HCT116 (cell line): ENCODE data around the gene LYPD6. TPM values are rescaled to one million over a fixed set of nuclear protein-coding genes. Genes with fewer than 3 reads are reported as not detected.

Source experiments
- ATAC-seq: fragments of 200-7000 bp; cut with Tn5 transposase; 2 replicates; pipeline ENCODE4 v1.9.1; 2020; ENCODE audit warnings: mild to moderate bottlenecking, moderate library complexity
- BruUV-seq: library from RNA; stranded (reverse); fragments of 400-500 nt; replicated peaks from 2 replicates; lab custom pipeline; 2021; lab: Mats Ljungman, UMichigan
- CTCF ChIA-PET: fragments of 300-600 bp; sonication (Branson Sonifier 250); formaldehyde crosslinking; loops from one replicate; lab custom pipeline; 2021; ENCODE audit warnings: antibody characterized with exemption; lab: Charles Lee
- POLR2A ChIA-PET: fragments of 300-600, 350-600 bp; sonication (Branson Sonifier 250); formaldehyde crosslinking; loops from one replicate; lab custom pipeline; 2021; ENCODE audit warnings: antibody characterized with exemption; lab: Charles Lee
- RAD21 ChIA-PET, 2 experiments: fragments of 300-600 bp; sonication (Branson Sonifier 250); formaldehyde crosslinking; loops; one replicate each; lab custom pipeline; 2023; ENCODE audit warnings: low total read pairs in 2 of 2; ENCODE audit not compliant: uncharacterized antibody in 2 of 2, unreplicated experiment in 2 of 2, low non-redundant PET in 1 of 2; lab: Charles Lee
- DNase-seq: peaks from one replicate; pipeline ENCODE4 v3.0.0-alpha.2; 2010; ENCODE audit warnings: low read depth, low spot score
- H2AFZ ChIP-seq: fragments of 200-600 bp; shearing (Covaris generic), sonication (generic); 2 replicates; pipeline ENCODE4 v1.6.1; 2017; ENCODE audit warnings: low read depth, mixed run types, mixed read lengths, antibody characterized with exemption, low read length; ENCODE audit not compliant: poor library complexity, severe bottlenecking
- H3K27ac ChIP-seq: 2 replicates; pipeline ENCODE4 v1.5.1; 2012; ENCODE audit warnings: low read depth, low read length
- H3K27me3 ChIP-seq: fragments of 200-600 bp; sonication (generic); 2 replicates; pipeline ENCODE4 v1.6.1; 2016; ENCODE audit warnings: mixed run types, low read length, mixed read lengths; ENCODE audit not compliant: insufficient read depth
- H3K36me3 ChIP-seq, 2 experiments: fragments of 200-500 bp in 1 of 2; fragments of 200-600 bp in 1 of 2; sonication (Bioruptor generic) in 1 of 2; sonication (generic) in 1 of 2; 2 replicates each; pipeline versions ENCODE4 v1.5.1 to v1.6.1; 2014 to 2016; ENCODE audit warnings: low read length in 2 of 2, inconsistent platforms in 1 of 2, mixed read lengths in 1 of 2, mixed run types in 1 of 2; ENCODE audit not compliant: insufficient read depth in 2 of 2, control insufficient read depth in 1 of 2
- H3K4me1 ChIP-seq, 2 experiments: fragments of 200-600 bp in 1 of 2; sonication (generic) in 1 of 2; 2 replicates each; pipeline versions ENCODE4 v1.5.1 to v1.6.1; 2012 to 2017; ENCODE audit warnings: low read length in 2 of 2, inconsistent platforms in 1 of 2, mild to moderate bottlenecking in 1 of 2, mixed read lengths in 1 of 2, mixed run types in 1 of 2, moderate library complexity in 1 of 2; ENCODE audit not compliant: insufficient read depth in 2 of 2, control insufficient read depth in 1 of 2
- H3K4me2 ChIP-seq: fragments of 200-600 bp; sonication (generic); 2 replicates; pipeline ENCODE4 v1.6.1; 2017; ENCODE audit warnings: mixed run types, low read length, mixed read lengths
- H3K4me3 ChIP-seq, 2 experiments: fragments of 200-600 bp in 1 of 2; sonication (generic) in 1 of 2; replicated peaks in 1 of 2; 2 replicates each; pipeline ENCODE4 v1.5.1; 2011 to 2016; ENCODE audit warnings: low read length in 2 of 2, control low read depth in 1 of 2, low read depth in 1 of 2, mild to moderate bottlenecking in 1 of 2, mixed read lengths in 1 of 2, mixed run types in 1 of 2
- H3K79me2 ChIP-seq: fragments of 200-600 bp; sonication (generic); 2 replicates; pipeline ENCODE4 v1.6.1; 2017; ENCODE audit warnings: mild to moderate bottlenecking, mixed run types, low read length, moderate library complexity, mixed read lengths; ENCODE audit not compliant: insufficient read depth
- H3K9ac ChIP-seq: fragments of 200-600 bp; sonication (generic); 2 replicates; pipeline ENCODE4 v1.6.1; 2016; ENCODE audit warnings: low read length, mixed read lengths
- H3K9me2 ChIP-seq: fragments of 200-600 bp; sonication (generic), shearing (Covaris generic); 2 replicates; pipeline ENCODE4 v1.6.1; 2017; ENCODE audit warnings: mixed run types, mild to moderate bottlenecking, moderate library complexity; ENCODE audit not compliant: insufficient read depth
- H3K9me3 ChIP-seq, 2 experiments: fragments of 200-500 bp in 1 of 2; fragments of 200-600 bp in 1 of 2; sonication (Bioruptor generic) in 1 of 2; sonication (generic) in 1 of 2; 2 replicates each; pipeline ENCODE4 v1.6.1; 2014 to 2017; ENCODE audit warnings: low read length in 2 of 2, mixed read lengths in 2 of 2, inconsistent platforms in 1 of 2, low read depth in 1 of 2, mild to moderate bottlenecking in 1 of 2, mixed run types in 1 of 2, moderate library complexity in 1 of 2; ENCODE audit not compliant: control insufficient read depth in 1 of 2, insufficient read depth in 1 of 2
- H4K20me1 ChIP-seq: fragments of 200-600 bp; sonication (generic), shearing (Covaris generic); 2 replicates; pipeline ENCODE4 v1.6.1; 2017; ENCODE audit warnings: mixed run types, mild to moderate bottlenecking, moderate library complexity; ENCODE audit not compliant: insufficient read depth
- ATF3 ChIP-seq: IDR thresholded peaks from 2 replicates; pipeline ENCODE4 v1.6.1; 2012
- CEBPB ChIP-seq: IDR thresholded peaks from 2 replicates; pipeline ENCODE4 v1.6.1; 2012; ENCODE audit warnings: low read depth
- CTCF ChIP-seq, 3 experiments: fragments of 200-600 bp in 1 of 3; sonication (generic) in 1 of 3; IDR thresholded peaks in 2 of 3; conservative IDR thresholded peaks in 1 of 3; 2 replicates each; pipeline ENCODE4 v1.5.1; 2012 to 2017; ENCODE audit warnings: low read depth in 2 of 3, low read length in 2 of 3, antibody characterized with exemption in 1 of 3, borderline replicate concordance in 1 of 3, control low read depth in 1 of 3, mild to moderate bottlenecking in 1 of 3, mixed read lengths in 1 of 3, mixed run types in 1 of 3, moderate library complexity in 1 of 3; ENCODE audit not compliant: insufficient read depth in 1 of 3
- ELF1 ChIP-seq: IDR thresholded peaks from 2 replicates; pipeline ENCODE4 v1.6.1; 2012; ENCODE audit warnings: low read depth, borderline replicate concordance
- EZH2 ChIP-seq: fragments of 200-600 bp; sonication (generic); IDR thresholded peaks from 2 replicates; pipeline ENCODE4 v1.6.1; 2017; ENCODE audit warnings: antibody characterized with exemption, mixed run types
- JUND ChIP-seq: IDR thresholded peaks from 2 replicates; pipeline ENCODE4 v1.6.1; 2012
- POLR2A ChIP-seq: IDR thresholded peaks from 2 replicates; pipeline ENCODE4 v1.7.0; 2011; ENCODE audit warnings: borderline replicate concordance; ENCODE audit not compliant: insufficient read depth, insufficient read length; ENCODE audit errors: extremely low read depth
- RAD21 ChIP-seq: IDR thresholded peaks from 2 replicates; pipeline ENCODE4 v1.6.1; 2012; ENCODE audit warnings: low read depth, mild to moderate bottlenecking
- REST ChIP-seq: IDR thresholded peaks from 2 replicates; pipeline ENCODE4 v1.6.1; 2012; ENCODE audit warnings: low read depth
- SIN3A ChIP-seq: IDR thresholded peaks from 2 replicates; pipeline ENCODE4 v1.6.1; 2012; ENCODE audit warnings: low read depth
- TCF7L2 ChIP-seq: IDR thresholded peaks from 2 replicates; pipeline ENCODE4 v1.7.0; 2011; ENCODE audit warnings: borderline replicate concordance, inconsistent platforms; ENCODE audit not compliant: insufficient read depth, insufficient read length; ENCODE audit errors: extremely low read depth
- ZFX ChIP-seq: fragments of 450-650 bp; IDR thresholded peaks from 2 replicates; pipeline ENCODE4 v1.6.1; 2017
- ZNF274 ChIP-seq: fragments of 200-500 bp; sonication (Bioruptor generic); IDR thresholded peaks from 2 replicates; pipeline ENCODE4 v1.6.1; 2014; ENCODE audit warnings: mild to moderate bottlenecking, low read depth, low read length, inconsistent platforms
- intact Hi-C: fragments of 100-400 bp; cut with micrococcal nuclease; formaldehyde crosslinking; loops from 2 replicates; pipeline ENCODE4 v1.10.0; 2022
- total RNA-seq: library from RNA; stranded (reverse); gene quantifications from one replicate; pipeline ENCODE4 v1.2.1, GENCODE V29; 2021; ENCODE audit not compliant: unreplicated experiment

LYPD6 gene
- total RNA-seq, 1 experiment from 2014 or later, result 3.0 TPM

GRCh38 chr2:149332364-149332763 lies 2.0 kb downstream of the LYPD6 start:
- H3K4me2 ChIP-seq, result no peak overlapping the region
- no peaks in the 10 kb centered on the region for H3K27me3 ChIP-seq
- no peak for TF ChIP-seq JUND
- no peak for TF ChIP-seq POLR2A
- TF ChIP-seq EZH2, result no peak
- TF ChIP-seq REST, result no peak
- TF ChIP-seq TCF7L2, result no peak
- no peak overlapping the region for H2AFZ ChIP-seq
- H3K4me1 ChIP-seq, result peaks cover 6 to 14% of the 10 kb centered on the region in 2 experiments; a peak in 2 of 4 replicates
- H4K20me1 ChIP-seq, result no peaks in the 10 kb centered on the region
- no peak overlapping the region for H3K27ac ChIP-seq
- H3K9me2 ChIP-seq, result no peaks in the 10 kb centered on the region
- H3K9me3 ChIP-seq, result no peaks in the 10 kb centered on the region
- ATAC-seq (no peak), DNase-seq (no peak)
- no peak overlapping the region for H3K4me3 ChIP-seq
- ChIA-PET POLR2A (no interaction called here), RAD21 (no interaction called here), CTCF (no interaction called here)
- no peaks in the 10 kb centered on the region for H3K36me3 ChIP-seq
- no TSS peak for BruUV-seq
- intact Hi-C loops, result no loop called here
- no peak overlapping the region for H3K9ac ChIP-seq
- H3K79me2 ChIP-seq, result no peaks in the 10 kb centered on the region

- ATAC-seq (no peak), DNase-seq (no peak)
- intact Hi-C loops, result no loop called here
- H3K27me3 ChIP-seq, result no peaks in the 10 kb centered on the region
- no peak overlapping the region for H3K27ac ChIP-seq
- H4K20me1 ChIP-seq, result no peaks in the 10 kb centered on the region
- H3K9ac ChIP-seq, result no peak overlapping the region
- ChIA-PET RAD21 (no interaction called here), CTCF (no interaction called here), POLR2A (no interaction called here)
- H2AFZ ChIP-seq, result no peak overlapping the region
- H3K4me2 ChIP-seq, result no peak overlapping the region
- H3K79me2 ChIP-seq, result no peaks in the 10 kb centered on the region
- H3K4me1 ChIP-seq, result peaks cover 6 to 14% of the 10 kb centered on the region in 2 experiments; a peak in 2 of 4 replicates
- TF ChIP-seq ATF3 (no peak), ZFX (no peak), SIN3A (no peak), JUND (no peak), ZNF274 (no peak), CEBPB (no peak), ELF1 (no peak), RAD21 (no peak), CTCF (IDR thresholded peaks at IDR 0.05 in 2 of 3, conservative IDR thresholded peaks at IDR 0.05 in 1 of 3; ENCODE audit: borderline replicate concordance in 1 of 3, insufficient read depth in 1 of 3, low read depth in 2 of 3, low read length in 2 of 3) (no peak)
- H3K4me3 ChIP-seq, result no peak overlapping the region
- H3K36me3 ChIP-seq, result no peaks in the 10 kb centered on the region
- H3K9me2 ChIP-seq, result no peaks in the 10 kb centered on the region
- H3K9me3 ChIP-seq, result no peaks in the 10 kb centered on the region
- no TSS peak for BruUV-seq
Measured at GRCh38 chr2:149333636-149334035, 3.2 kb downstream of the LYPD6 start.
